ENCODE data around the gene ACOX2. TPM values are rescaled to one million over a fixed set of nuclear protein-coding genes. Genes with fewer than 3 reads are reported as not detected.

The ACOX2 gene
- total and polyA plus RNA-seq, 2 of the 13 experiments (the other 11 are each of a cell fraction or from before 2014, with no cell fraction given) = 42.6 to 98.5 TPM

DNA sequence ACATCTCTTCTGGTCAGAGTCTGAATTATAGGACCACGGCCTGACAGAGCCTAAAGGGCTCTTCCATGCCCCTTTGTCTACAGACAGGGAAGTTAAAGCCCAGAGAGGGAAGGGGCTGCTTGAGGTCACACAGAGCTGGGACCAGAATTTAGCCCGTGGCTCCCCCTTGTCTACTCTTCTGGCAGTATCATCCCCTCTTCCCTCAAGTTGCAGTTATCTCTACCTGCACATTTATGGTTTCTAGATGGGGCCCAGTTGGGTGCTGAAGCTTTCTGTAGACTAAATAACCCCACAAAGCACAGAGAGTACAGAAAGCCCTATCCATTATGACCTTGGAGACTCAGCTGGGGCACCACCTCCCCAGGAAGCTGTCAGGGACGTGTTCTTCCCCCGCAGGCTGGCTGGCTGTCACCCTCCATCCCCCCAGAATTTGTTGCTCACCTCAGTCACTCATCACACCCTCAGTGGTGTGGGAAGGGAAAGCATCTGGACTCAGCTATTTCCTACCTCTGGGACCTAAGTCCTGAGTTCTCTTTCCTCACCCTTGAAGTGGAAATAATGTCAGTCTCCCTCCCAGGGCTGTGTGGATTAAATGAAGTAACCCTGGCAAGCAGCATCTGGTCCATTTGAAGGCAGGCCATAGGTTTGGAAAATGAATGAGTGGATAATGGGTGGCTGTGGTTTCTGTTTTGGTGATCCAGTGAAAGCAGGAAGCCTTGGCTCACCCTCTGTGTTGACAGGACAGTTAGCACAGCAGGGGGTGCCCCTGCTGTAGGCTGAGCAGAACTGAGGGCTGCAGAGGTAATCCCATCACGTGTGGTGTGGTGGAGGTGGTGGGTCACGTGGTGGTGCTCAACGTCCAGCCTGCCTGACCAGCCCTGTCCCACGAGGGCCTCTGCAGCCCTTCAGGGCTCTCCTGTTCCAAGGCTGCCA is 16.3 kb downstream of the ACOX2 start (continued):
- TF ChIP-seq ZIK1 (CRISPR knock-in tag; IDR thresholded peaks at IDR 0.05; ENCODE audit: borderline replicate concordance, low read depth) (no peak), IKZF4 (CRISPR knock-in tag; IDR thresholded peaks at IDR 0.05; ENCODE audit: borderline replicate concordance, low read depth, not compliant biosample characterization) (no peak), KAT2B (IDR thresholded peaks at IDR 0.05; ENCODE audit: borderline replicate concordance, low read depth, low read length) (no peak), DR1 (CRISPR knock-in tag; IDR thresholded peaks at IDR 0.05) (no peak), ARHGAP35 (CRISPR knock-in tag; IDR thresholded peaks at IDR 0.05; ENCODE audit: borderline replicate concordance) (no peak), ZNF816 (CRISPR knock-in tag; IDR thresholded peaks at IDR 0.05; ENCODE audit: borderline replicate concordance) (peak; percentile 54; the same call in 1 of the 2 replicates), ZNF431 (CRISPR knock-in tag; IDR thresholded peaks at IDR 0.05; ENCODE audit: borderline replicate concordance, low read depth) (peak; percentile 71; the same call in 1 of the 2 replicates), GABPA (IDR thresholded peaks at IDR 0.05; ENCODE audit: low read depth, low read length) (no peak), GABPA (CRISPR knock-in tag; IDR thresholded peaks at IDR 0.05; ENCODE audit: low read depth) (no peak), ZNF501 (CRISPR knock-in tag; IDR thresholded peaks at IDR 0.05) (no peak), KLF15 (CRISPR knock-in tag; IDR thresholded peaks at IDR 0.05; ENCODE audit: borderline replicate concordance) (no peak), ZNF589 (CRISPR knock-in tag; conservative IDR thresholded peaks at IDR 0.05) (no peak), SMC3 (IDR thresholded peaks at IDR 0.05; ENCODE audit: low read length) (no peak), ISX (CRISPR knock-in tag; conservative IDR thresholded peaks at IDR 0.05) (no peak), ZNF547 (CRISPR knock-in tag; IDR thresholded peaks at IDR 0.05) (0 out of 2 replicates have a peak, but pooled peaks have one; percentile 41), ATF1 (CRISPR knock-in tag; IDR thresholded peaks at IDR 0.05) (no peak), ZBTB1 (CRISPR knock-in tag; IDR thresholded peaks at IDR 0.05; ENCODE audit: borderline replicate concordance) (no peak), FOXK1 (CRISPR knock-in tag; IDR thresholded peaks at IDR 0.05; ENCODE audit: borderline replicate concordance, low read depth) (no peak), NFYC (CRISPR knock-in tag; IDR thresholded peaks at IDR 0.05) (peak; percentile 43), CBX5 (CRISPR knock-in tag; IDR thresholded peaks at IDR 0.05; ENCODE audit: borderline replicate concordance) (peak; percentile 80; the same call in 1 of the 2 replicates), SATB2 (CRISPR knock-in tag; IDR thresholded peaks at IDR 0.05) (no peak), ZFP62 (CRISPR knock-in tag; IDR thresholded peaks at IDR 0.05) (no peak), STAG1 (CRISPR knock-in tag; IDR thresholded peaks at IDR 0.05) (peak; percentile 31), TEAD2 (CRISPR knock-in tag; IDR thresholded peaks at IDR 0.05) (no peak)
- TF ChIP-seq, protein P1, sequence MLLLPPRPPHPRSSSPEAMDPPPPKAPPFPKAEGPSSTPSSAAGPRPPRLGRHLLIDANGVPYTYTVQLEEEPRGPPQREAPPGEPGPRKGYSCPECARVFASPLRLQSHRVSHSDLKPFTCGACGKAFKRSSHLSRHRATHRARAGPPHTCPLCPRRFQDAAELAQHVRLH (CRISPR knock-in tag; IDR thresholded peaks at IDR 0.05; ENCODE audit: borderline replicate concordance, low read depth) = peak; percentile 67; the same call in 1 of the 2 replicates
- TF ChIP-seq, protein P2, sequence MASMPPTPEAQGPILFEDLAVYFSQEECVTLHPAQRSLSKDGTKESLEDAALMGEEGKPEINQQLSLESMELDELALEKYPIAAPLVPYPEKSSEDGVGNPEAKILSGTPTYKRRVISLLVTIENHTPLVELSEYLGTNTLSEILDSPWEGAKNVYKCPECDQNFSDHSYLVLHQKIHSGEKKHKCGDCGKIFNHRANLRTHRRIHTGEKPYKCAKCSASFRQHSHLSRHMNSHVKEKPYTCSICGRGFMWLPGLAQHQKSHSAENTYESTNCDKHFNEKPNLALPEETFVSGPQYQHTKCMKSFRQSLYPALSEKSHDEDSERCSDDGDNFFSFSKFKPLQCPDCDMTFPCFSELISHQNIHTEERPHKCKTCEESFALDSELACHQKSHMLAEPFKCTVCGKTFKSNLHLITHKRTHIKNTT (CRISPR knock-in tag; IDR thresholded peaks at IDR 0.05) = no peak
- TF ChIP-seq, protein P3, sequence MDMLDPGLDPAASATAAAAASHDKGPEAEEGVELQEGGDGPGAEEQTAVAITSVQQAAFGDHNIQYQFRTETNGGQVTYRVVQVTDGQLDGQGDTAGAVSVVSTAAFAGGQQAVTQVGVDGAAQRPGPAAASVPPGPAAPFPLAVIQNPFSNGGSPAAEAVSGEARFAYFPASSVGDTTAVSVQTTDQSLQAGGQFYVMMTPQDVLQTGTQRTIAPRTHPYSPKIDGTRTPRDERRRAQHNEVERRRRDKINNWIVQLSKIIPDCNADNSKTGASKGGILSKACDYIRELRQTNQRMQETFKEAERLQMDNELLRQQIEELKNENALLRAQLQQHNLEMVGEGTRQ (IDR thresholded peaks at IDR 0.05; ENCODE audit: low read depth, low read length) = peak; percentile 97
- TF ChIP-seq, protein P3 (CRISPR knock-in tag; IDR thresholded peaks at IDR 0.05; ENCODE audit: borderline replicate concordance) = peak; percentile 96; the same call in 1 of the 2 replicates
